PC-9 (cell line): Measurements from ENCODE around the gene STK39.

Experiments used
- EZH2 ChIP-seq: fragments of 200-600 bp; sonication (generic); IDR thresholded peaks from 2 replicates; pipeline ENCODE4 v1.8.0; 2017; ENCODE audit warnings: antibody characterized with exemption, low read depth
- TF ChIP-seq, protein P1 (sequence below): fragments of 200-600 bp; sonication (generic); conservative IDR thresholded peaks from 2 replicates; pipeline ENCODE4 v1.6.1; 2017; ENCODE audit warnings: mixed run types, antibody characterized with exemption, mild to moderate bottlenecking, moderate library complexity

DNA sequence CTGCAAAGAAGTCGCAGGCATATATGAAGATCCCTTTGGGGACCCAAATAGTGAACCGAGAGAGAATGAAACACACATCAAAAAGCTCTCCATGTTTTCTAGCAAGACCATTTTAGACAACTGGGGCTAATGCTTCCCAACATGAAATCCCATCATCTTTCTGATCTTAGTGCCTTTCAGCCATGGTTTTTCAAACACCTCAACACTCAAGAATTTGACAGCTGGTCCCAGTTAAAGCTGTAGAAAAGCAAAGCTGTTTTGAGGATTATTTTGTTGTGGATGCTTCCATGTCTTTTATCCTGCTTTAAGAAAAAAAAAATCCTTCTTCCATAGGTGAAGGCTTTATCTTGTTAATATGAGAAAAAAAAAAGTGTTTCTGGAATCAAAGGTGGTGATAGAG is 259.1 kb downstream of the STK39 start:
- TF ChIP-seq, protein P1, sequence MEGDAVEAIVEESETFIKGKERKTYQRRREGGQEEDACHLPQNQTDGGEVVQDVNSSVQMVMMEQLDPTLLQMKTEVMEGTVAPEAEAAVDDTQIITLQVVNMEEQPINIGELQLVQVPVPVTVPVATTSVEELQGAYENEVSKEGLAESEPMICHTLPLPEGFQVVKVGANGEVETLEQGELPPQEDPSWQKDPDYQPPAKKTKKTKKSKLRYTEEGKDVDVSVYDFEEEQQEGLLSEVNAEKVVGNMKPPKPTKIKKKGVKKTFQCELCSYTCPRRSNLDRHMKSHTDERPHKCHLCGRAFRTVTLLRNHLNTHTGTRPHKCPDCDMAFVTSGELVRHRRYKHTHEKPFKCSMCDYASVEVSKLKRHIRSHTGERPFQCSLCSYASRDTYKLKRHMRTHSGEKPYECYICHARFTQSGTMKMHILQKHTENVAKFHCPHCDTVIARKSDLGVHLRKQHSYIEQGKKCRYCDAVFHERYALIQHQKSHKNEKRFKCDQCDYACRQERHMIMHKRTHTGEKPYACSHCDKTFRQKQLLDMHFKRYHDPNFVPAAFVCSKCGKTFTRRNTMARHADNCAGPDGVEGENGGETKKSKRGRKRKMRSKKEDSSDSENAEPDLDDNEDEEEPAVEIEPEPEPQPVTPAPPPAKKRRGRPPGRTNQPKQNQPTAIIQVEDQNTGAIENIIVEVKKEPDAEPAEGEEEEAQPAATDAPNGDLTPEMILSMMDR = no peak
- TF ChIP-seq EZH2 = no peak
